Mesenchymal stem cell (in vitro differentiated cells and primary cell): ENCODE results near the gene PRKCD.

ENCODE experiments used
- DNase-seq: peaks from one replicate; pipeline ENCODE4 v3.0.0-alpha.2; 2013
- H2AFZ ChIP-seq: one replicate; pipeline ENCODE4 v1.6.1; 2013; ENCODE audit warnings: low read depth, mild to moderate bottlenecking, control low read depth, inconsistent platforms, low read length, moderate library complexity
- H2AK5ac ChIP-seq: 2 replicates; pipeline ENCODE4 v1.6.1; 2013; ENCODE audit warnings: low read length, moderate library complexity, mild to moderate bottlenecking, inconsistent platforms; ENCODE audit not compliant: severe bottlenecking
- H2BK120ac ChIP-seq: one replicate; pipeline ENCODE4 v1.6.1; 2013; ENCODE audit warnings: low read depth, mild to moderate bottlenecking, inconsistent platforms, low read length, moderate library complexity
- H2BK12ac ChIP-seq, 2 experiments: one replicate each; pipeline ENCODE4 v1.6.1; 2013; ENCODE audit warnings: inconsistent platforms in 2 of 2, low read length in 2 of 2, mild to moderate bottlenecking in 2 of 2, moderate library complexity in 2 of 2, control low read depth in 1 of 2
- H2BK15ac ChIP-seq: one replicate; pipeline ENCODE4 v1.6.1; 2013; ENCODE audit warnings: mild to moderate bottlenecking, low read depth, inconsistent platforms; ENCODE audit not compliant: poor library complexity, severe bottlenecking
- H2BK5ac ChIP-seq: 2 replicates; pipeline ENCODE4 v1.6.1; 2013; ENCODE audit warnings: low read depth, mild to moderate bottlenecking, low read length, control low read depth, inconsistent platforms; ENCODE audit not compliant: poor library complexity, severe bottlenecking
- H3K14ac ChIP-seq, 2 experiments: one replicate each; pipeline ENCODE4 v1.6.1; 2013; ENCODE audit warnings: inconsistent platforms in 2 of 2, low read length in 2 of 2, control low read depth in 1 of 2, mild to moderate bottlenecking in 1 of 2, moderate library complexity in 1 of 2
- H3K18ac ChIP-seq, 2 experiments: one replicate each; pipeline ENCODE4 v1.6.1; 2013; ENCODE audit warnings: inconsistent platforms in 2 of 2, low read length in 2 of 2, control low read depth in 1 of 2, low read depth in 1 of 2, mild to moderate bottlenecking in 1 of 2
- H3K23ac ChIP-seq, 2 experiments: one replicate each; pipeline ENCODE4 v1.6.1; 2013; ENCODE audit warnings: inconsistent platforms in 2 of 2, low read length in 2 of 2, mild to moderate bottlenecking in 2 of 2, moderate library complexity in 2 of 2, control low read depth in 1 of 2
- H3K27ac ChIP-seq: 2 replicates; pipeline ENCODE4 v1.5.1; 2013; ENCODE audit warnings: mild to moderate bottlenecking, moderate library complexity, low read length, control low read depth, inconsistent platforms; ENCODE audit not compliant: poor library complexity, severe bottlenecking
- H3K27me3 ChIP-seq, 2 experiments: 2 replicates each; pipeline versions ENCODE4 v1.6.1 to v1.7.0; 2013; ENCODE audit warnings: low read length in 2 of 2, mild to moderate bottlenecking in 2 of 2, moderate library complexity in 2 of 2, control low read depth in 1 of 2, inconsistent platforms in 1 of 2; ENCODE audit not compliant: control insufficient read depth in 1 of 2, insufficient read depth in 1 of 2
- H3K36me3 ChIP-seq, 2 experiments: 2 replicates each; pipeline versions ENCODE4 v1.6.1 to v1.7.0; 2013; ENCODE audit warnings: low read length in 2 of 2, control low read depth in 1 of 2, inconsistent platforms in 1 of 2, low read depth in 1 of 2, mild to moderate bottlenecking in 1 of 2; ENCODE audit not compliant: insufficient read depth in 2 of 2, control insufficient read depth in 1 of 2
- H3K4ac ChIP-seq, 2 experiments: one replicate each; pipeline ENCODE4 v1.6.1; 2013; ENCODE audit warnings: inconsistent platforms in 2 of 2, low read length in 2 of 2, mild to moderate bottlenecking in 2 of 2, moderate library complexity in 2 of 2, control low read depth in 1 of 2, low read depth in 1 of 2
- H3K4me1 ChIP-seq: 2 replicates; pipeline ENCODE4 v1.6.1; 2013; ENCODE audit warnings: low read depth, low read length, control low read depth; ENCODE audit not compliant: control insufficient read depth, insufficient read depth
- H3K4me2 ChIP-seq: 2 replicates; pipeline ENCODE4 v1.6.1; 2013; ENCODE audit warnings: low read length, mild to moderate bottlenecking, inconsistent platforms; ENCODE audit not compliant: poor library complexity, severe bottlenecking
- H3K4me3 ChIP-seq, 2 experiments: 2 replicates each; pipeline versions ENCODE4 v1.5.1 to v1.7.0; 2013; ENCODE audit warnings: low read length in 2 of 2, mild to moderate bottlenecking in 2 of 2, control low read depth in 1 of 2, low read depth in 1 of 2; ENCODE audit not compliant: insufficient read depth in 1 of 2
- H3K79me1 ChIP-seq: replicated peaks from 2 replicates; pipeline ENCODE4 v1.6.1; 2013; ENCODE audit warnings: mild to moderate bottlenecking, control low read depth, low read length, inconsistent platforms; ENCODE audit not compliant: poor library complexity, severe bottlenecking
- H3K9ac ChIP-seq: 2 replicates; pipeline ENCODE4 v1.7.0; 2013; ENCODE audit warnings: mild to moderate bottlenecking, low read length, moderate library complexity
- H3K9me3 ChIP-seq: 2 replicates; pipeline ENCODE4 v1.7.0; 2013; ENCODE audit warnings: mild to moderate bottlenecking, low read length; ENCODE audit not compliant: control insufficient read depth
- H4K8ac ChIP-seq: one replicate; pipeline ENCODE4 v1.6.1; 2013; ENCODE audit warnings: inconsistent platforms, mild to moderate bottlenecking, low read length, moderate library complexity
- H4K91ac ChIP-seq: one replicate; pipeline ENCODE4 v1.6.1; 2013; ENCODE audit warnings: mild to moderate bottlenecking, low read length, inconsistent platforms
- WGBS: methylation state at CpG from one replicate; pipeline ENCODE4 v1.1.7; 2013; ENCODE audit warnings: mixed read lengths; 5-methylcytosine and 5-hydroxymethylcytosine counted together

The PRKCD gene

GRCh38 chr3:53190659-53191058 lies 29.6 kb downstream of the PRKCD start:
- Histone ChIP-seq H3K4ac (no peak overlapping the region), H3K9ac (no peak overlapping the region), H2BK120ac (no peak overlapping the region), H2BK15ac (no peak overlapping the region), H4K8ac (no peak overlapping the region), H3K9me3 (no peaks in the 10 kb centered on the region), H3K27ac (no peak overlapping the region), H3K27me3 (no peaks in the 10 kb centered on the region), H3K36me3 (peaks cover 41 to 56% of the 10 kb centered on the region in 2 experiments), H4K91ac (no peak overlapping the region), H2BK5ac (no peak overlapping the region), H3K4me1 (peaks cover 16% of the 10 kb centered on the region), H3K14ac (no peak overlapping the region), H2AK5ac (no peak overlapping the region), H3K4me2 (no peak overlapping the region), H3K4me3 (no peak overlapping the region), H2BK12ac (no peak overlapping the region), H3K23ac (no peak overlapping the region), H2AFZ (no peak overlapping the region), H3K18ac (no peak overlapping the region), H3K79me1 (no peaks in the 10 kb centered on the region)
- WGBS, result 93% methylated on average over 3 of the region's 3 CpGs
- DNase-seq, result no peak

- Histone ChIP-seq H4K8ac (no peak overlapping the region), H3K9ac (no peak overlapping the region), H2BK120ac (no peak overlapping the region), H3K4me1 (peaks cover 26% of the 10 kb centered on the region), H2AFZ (no peak overlapping the region), H3K4me2 (no peak overlapping the region), H3K36me3 (peaks cover 29 to 43% of the 10 kb centered on the region in 2 experiments), H3K18ac (no peak overlapping the region), H2AK5ac (no peak overlapping the region), H2BK15ac (no peak overlapping the region), H2BK12ac (no peak overlapping the region), H2BK5ac (no peak overlapping the region), H4K91ac (no peak overlapping the region), H3K4ac (no peak overlapping the region), H3K14ac (no peak overlapping the region), H3K9me3 (no peaks in the 10 kb centered on the region), H3K79me1 (no peaks in the 10 kb centered on the region), H3K27ac (no peak overlapping the region), H3K23ac (no peak overlapping the region), H3K27me3 (no peaks in the 10 kb centered on the region), H3K4me3 (no peak overlapping the region)
- no peak for DNase-seq
- 93% methylated on average over 15 of the region's 16 CpGs for WGBS
Measured at GRCh38 chr3:53191836-53192480, 30.9 kb downstream of the PRKCD start.

GRCh38 chr3:53192608-53193007 lies 31.6 kb downstream of the PRKCD start:
- Histone ChIP-seq H3K4me1 (peaks cover 26% of the 10 kb centered on the region), H3K14ac (no peak overlapping the region), H3K9me3 (no peaks in the 10 kb centered on the region), H3K27me3 (no peaks in the 10 kb centered on the region), H3K4me2 (no peak overlapping the region), H3K4me3 (no peak overlapping the region), H2AK5ac (no peak overlapping the region), H3K4ac (no peak overlapping the region), H2BK15ac (no peak overlapping the region), H3K18ac (no peak overlapping the region), H2AFZ (no peak overlapping the region), H2BK120ac (no peak overlapping the region), H3K9ac (no peak overlapping the region), H3K36me3 (peaks cover 22 to 38% of the 10 kb centered on the region in 2 experiments), H3K27ac (no peak overlapping the region), H4K8ac (no peak overlapping the region), H2BK5ac (no peak overlapping the region), H4K91ac (no peak overlapping the region), H2BK12ac (no peak overlapping the region), H3K79me1 (no peaks in the 10 kb centered on the region), H3K23ac (no peak overlapping the region)
- DNase-seq, result no peak
- WGBS, result 62% methylated on average over 3 of the region's 3 CpGs

GRCh38 chr3:53193466-53194209 lies 32.6 kb downstream of the PRKCD start:
- Histone ChIP-seq H4K8ac (peak overlapping the region; percentile 35), H2BK5ac (no peak overlapping the region), H2BK12ac (no peak overlapping the region), H3K27ac (peak overlapping the region; percentile 43), H3K9me3 (no peaks in the 10 kb centered on the region), H3K9ac (peak overlapping the region; percentile 31), H3K27me3 (no peaks in the 10 kb centered on the region), H3K4me3 (no peak overlapping the region), H2AK5ac (no peak overlapping the region), H4K91ac (no peak overlapping the region), H3K18ac (peak overlapping the region in 1 of 2 experiments; percentile 54), H2BK15ac (peak overlapping the region; percentile 9), H3K79me1 (no peaks in the 10 kb centered on the region), H2BK120ac (no peak overlapping the region), H3K23ac (peak overlapping the region in 1 of 2 experiments; percentile 46), H3K4ac (no peak overlapping the region), H2AFZ (no peak overlapping the region), H3K4me1 (peaks cover 26% of the 10 kb centered on the region), H3K4me2 (no peak overlapping the region), H3K14ac (no peak overlapping the region), H3K36me3 (peaks cover 17 to 35% of the 10 kb centered on the region in 2 experiments)
- WGBS, result 71% methylated on average over 11 of the region's 11 CpGs
- no peak for DNase-seq
